Right renal cortex interstitium (tissue), 3 donors: ENCODE data around the gene COL23A1. TPM values are rescaled to one million over a fixed set of nuclear protein-coding genes. Genes with fewer than 3 reads are reported as not detected.

Experiments used
- DNase-seq, 3 donors: peaks; one replicate each; pipeline ENCODE4 v3.0.0-alpha.2; 2013; ENCODE audit warnings: low read depth in 3 of 3, low spot score in 2 of 3
- polyA plus RNA-seq, 3 donors: library from polyadenylated mRNA; unstranded; fragments of 120-200 nt; gene quantifications; one replicate each; pipeline ENCODE4 v1.2.1, GENCODE V29; 2013; ENCODE audit not compliant: insufficient read length in 3 of 3

Gene COL23A1
- polyA plus RNA-seq, 3 donors, result 4.8 to 5.2 (median 4.9) TPM

DNA sequence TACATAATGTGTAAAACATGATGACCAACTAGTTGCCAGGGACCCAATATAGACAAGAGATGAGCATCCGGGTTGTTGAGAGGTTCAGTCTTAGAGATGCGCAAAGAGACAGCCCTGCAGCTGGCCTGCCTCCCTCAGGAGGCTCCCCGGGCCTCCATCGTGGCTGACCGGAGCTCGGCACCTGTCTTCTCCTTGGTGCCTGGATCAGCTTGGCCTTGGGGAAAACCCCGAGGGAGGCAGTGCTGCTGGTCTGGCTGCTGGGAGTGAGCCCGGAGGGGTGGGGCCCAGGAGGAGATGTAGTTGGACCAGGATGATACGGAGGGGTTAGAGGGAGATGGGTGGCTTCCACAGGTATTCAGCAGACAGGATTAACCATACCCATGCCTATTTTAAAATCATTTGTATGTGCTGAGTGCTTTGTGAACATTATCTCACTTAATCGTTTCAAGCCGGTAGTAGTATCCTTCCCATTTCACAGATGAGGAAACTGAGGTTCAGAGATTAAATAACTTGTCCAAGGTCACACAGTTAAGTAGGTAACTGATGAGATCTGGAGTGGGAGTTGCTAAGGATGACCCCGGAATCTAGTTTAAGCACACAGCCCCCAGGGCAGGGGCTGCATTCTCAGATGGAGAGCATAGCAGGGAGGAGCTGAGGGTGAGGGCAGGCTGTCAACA, 173.8 kb downstream of the COL23A1 start:
- DNase-seq, result no peak

DNA sequence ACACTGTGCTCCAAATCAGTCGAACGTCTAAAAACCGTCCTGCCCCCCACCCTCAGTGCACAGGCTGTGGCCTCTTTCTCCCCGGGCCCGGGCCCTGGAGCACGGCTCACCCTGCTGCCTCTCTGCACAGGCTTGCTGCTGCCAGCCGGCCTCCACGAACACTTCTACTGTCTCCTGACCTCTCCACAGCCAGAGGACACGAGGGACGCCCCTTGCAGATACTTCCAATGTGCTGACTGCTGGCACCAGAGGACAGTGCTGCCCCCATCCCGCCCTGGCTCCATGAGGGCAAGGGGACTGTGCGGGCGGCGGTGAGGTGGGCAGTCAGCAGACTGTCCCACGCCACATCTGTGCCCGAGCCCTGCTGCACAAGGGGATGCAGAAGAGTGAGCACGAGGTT, 174.8 kb downstream of the COL23A1 start:
- DNase-seq, result no peak

DNA sequence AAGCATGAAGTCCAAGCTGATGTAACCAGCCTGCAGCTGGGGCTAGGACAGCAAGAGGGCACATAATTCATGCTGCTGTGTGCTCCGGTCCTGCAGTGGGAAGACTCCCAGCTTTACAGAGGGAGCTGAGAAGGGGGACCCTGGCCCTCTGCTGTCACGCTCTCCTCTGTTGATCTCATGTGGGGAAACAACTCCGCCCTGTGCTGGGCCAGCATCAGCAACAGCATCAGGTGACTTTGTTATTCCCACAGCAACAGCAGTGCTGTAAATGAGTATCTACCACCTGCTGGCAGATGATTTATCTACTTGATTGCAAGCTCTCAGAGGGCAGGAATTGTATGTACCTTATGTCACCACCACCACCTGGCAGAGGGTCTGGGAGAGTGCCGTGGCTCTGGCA, 176.2 kb downstream of the COL23A1 start:
- DNase-seq, result no peak

DNA sequence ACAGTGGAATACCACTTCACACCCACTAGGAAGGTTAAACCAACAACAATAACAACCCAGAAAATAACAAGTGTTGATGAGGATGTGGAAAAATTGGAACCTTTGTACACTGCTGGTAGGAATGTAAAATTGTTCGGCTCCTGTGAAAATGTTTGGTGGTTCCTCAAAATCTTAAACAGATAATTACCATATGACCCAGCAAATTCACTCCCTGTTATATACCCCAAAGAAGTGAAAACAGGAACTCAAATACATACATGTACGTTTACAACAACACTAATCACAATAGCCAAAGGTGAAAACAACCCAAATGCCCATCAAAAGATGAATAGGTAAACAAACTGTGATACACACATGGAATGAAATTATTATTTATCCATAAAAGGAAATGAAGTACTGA, 179.1 kb downstream of the COL23A1 start:
- DNase-seq, result no peak

DNA sequence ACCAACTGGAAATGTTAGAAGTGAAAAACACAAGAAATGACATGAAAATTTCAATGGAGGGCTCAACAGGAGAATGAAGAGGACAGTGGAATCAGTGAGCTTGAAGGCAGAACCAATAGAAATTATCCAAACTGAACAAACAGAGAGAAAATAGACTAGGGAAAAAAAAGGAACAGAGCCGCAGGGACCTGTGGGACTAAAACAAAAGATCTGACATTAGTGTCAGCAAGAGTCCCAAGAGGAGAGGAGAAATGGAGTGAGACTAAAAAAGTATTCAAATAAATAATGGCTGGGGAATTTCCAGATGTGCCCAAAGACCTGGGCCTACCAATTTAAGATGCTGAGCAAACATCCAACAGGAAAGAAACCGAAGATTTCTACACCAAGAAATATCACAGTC, 182.5 kb downstream of the COL23A1 start:
- DNase-seq, result no peak

DNA sequence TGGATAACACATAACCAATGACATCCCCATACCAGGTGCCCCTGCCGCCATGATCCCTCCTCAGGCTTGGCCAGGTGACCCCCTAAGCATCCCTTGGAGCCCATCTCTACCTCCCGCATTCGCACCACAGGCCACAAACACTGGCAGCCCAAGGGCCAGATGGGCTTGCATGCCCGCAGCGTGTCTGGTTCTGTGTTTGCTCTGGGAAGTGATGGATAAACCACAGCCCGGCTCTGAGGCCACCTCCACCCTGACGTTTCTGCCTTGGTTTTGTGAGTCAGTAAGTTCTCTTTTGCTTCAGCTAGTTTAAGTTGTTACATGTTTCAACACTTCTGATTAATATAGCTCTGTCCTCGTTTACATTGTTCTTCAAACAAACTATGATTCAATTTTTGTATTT, 185.2 kb downstream of the COL23A1 start:
- no peak for DNase-seq

DNA sequence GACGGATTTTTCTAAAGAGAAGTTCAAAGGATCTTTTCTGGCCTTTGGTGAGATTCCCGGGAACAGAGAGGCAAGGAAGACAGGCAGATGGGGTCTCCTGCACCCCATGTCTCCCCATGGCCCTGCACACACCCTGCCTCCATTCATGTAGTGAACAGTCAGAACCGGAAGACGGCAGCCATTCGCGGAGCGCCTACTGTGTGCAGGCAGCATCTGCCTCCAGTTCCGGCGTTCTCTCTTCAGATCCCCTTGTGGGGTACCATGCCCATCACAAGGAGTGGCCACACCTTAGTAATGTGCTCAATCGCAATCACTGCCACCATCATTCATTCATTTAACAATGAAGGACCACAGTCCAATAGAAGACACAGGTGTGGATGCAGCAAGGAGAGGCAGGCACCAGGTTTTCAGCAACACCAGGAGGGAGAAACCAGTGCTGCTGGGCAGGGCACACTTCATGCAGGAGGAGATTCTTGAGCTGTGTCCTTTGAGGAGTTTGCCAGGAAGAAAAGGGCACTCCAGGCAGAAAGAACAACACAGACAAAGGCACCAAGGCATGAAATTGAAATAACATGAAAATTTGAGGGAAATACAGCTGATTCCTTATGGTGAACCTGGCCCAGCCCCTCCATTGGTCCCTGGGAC, 186.1 kb downstream of the COL23A1 start:
- DNase-seq, result no peak

DNA sequence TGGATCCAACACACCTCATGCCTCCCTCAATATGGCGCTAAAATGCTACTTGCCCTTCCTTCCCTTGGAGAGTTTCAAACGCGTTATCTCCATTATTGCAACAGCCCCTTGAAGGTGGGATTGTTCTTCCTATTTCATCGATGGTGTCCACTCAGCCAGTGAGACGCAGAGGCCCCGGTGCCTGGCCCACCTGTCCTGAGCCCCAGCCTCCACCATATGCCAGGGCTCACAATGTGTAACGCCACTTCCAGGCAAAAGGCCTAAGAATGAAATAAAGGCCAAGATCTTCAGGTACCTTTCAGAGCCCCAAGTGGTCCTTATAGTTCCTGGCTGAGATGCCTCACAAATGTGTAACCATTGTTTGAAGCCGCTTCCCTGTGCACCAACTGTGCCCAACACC, 186.8 kb downstream of the COL23A1 start:
- no peak for DNase-seq

DNA sequence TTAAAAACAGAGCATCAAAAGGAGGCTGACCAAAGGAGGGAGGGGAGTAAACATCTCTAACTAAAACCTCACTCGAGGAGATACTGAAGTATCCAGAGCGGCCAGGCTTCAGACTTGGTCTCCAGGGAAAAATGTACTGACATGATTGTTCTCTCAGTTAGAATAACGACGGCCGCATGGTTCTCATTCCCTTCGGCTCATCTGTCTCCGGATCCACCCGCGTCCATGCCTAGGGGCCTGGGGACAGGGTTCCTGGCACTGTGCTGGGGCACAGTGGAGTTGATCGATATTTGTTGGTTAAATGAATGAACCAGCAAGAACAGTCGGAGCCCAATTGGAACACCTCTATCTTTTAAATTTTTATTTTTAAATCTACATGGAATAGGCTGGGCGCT, 190.5 kb downstream of the COL23A1 start:
- no peak for DNase-seq

DNA sequence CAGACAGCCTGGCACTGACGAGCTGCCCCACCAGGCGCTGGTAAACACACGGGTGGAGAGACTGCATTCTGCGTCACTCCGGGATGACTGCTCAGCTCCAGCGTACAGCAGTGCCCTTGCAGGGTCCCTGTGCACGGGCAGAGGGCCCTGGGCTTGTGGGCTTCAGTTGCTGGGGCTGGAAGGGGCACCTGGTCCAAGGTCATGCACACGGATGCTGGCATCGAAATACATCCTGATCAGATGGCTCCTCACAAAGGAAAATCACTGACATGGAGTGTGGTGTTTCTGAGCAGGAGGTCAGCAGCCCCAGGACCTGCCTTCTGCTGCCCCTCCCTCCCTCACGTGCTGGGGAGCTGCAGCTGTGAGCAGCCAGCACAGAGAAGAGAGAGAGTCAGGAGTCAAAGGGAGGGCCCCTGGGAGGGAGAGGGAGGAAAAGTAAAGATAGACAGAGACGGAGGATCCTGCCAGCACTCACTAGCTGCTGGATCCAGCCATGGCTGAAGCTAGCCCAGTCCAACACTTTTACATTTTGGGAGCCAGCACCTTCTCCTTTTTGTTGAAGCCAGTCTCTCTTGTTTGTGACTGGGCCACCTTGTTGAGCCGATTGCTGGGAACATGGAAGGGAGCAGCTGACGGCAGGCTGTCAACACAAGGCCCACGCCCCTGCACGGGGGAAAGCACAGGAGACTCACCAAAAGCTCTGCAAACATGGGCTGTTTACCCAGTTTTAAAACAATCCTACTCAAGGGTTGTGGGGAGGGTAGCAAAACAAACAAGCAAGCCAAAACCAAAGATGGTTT, 191.1 kb downstream of the COL23A1 start:
- no peak for DNase-seq

DNA sequence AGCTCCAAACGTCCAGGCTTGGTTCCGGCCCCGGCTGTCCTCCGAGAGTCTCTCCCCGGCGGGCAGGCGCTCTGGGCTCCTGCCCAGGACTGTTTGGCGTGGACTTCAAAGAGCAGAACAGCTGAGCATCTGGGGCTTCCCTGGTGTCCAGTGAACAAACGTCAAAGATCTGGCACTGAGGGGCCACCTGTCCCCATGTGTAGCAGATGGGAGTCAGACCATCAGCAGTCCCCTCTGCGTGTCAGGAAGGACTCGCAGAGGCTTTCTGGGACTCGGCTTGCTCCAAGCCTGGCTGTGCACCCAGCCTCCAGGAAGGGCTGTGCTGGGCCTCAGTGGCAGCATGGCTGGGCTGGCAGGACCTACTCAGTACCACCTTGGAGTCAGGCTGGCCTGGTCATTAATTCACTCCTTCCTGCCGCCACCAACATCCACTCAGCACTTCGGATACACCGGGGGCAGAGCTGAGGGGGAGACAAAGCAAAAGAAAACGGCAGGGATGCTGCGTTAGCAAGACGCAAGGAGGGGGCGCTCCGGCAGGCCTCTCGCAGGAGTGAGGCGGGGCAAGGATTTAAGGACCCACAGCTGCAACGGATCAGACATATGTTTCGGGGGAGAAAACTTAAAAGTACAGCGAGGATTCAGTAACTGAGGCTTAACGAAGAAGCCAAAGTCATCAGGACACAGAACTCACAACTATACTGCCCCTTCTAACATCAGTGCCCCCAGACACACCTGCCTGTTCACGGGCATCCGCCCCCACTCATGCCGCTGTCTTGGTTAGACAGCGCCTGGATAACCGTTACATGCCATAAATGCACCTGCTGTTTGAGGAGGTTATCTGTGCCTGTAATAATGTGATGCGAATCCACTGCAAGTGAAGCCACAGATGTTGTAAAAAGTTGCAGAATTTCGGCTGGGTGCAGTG, 193.1 kb downstream of the COL23A1 start:
- no peak for DNase-seq

DNA sequence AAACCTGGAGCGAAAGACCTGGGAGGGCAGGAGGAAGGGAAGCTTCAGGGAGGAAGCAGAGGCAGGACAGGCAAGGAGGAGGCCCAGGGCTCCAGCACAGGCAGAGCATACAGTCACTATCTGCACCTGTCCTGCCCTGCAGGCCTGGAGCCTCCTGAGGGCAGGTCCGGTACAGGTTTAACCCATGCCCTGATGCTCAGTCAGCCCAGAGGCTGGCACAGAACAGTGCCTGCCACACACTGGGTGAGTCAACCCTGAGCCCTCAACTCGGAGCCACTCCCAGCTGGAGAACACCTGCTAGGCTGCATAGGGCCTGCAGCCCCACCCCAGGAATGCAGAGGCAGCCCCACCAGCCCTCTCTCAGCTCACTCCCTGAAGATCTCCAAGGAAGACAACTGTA, 196.1 kb downstream of the COL23A1 start:
- DNase-seq, result no peak

DNA sequence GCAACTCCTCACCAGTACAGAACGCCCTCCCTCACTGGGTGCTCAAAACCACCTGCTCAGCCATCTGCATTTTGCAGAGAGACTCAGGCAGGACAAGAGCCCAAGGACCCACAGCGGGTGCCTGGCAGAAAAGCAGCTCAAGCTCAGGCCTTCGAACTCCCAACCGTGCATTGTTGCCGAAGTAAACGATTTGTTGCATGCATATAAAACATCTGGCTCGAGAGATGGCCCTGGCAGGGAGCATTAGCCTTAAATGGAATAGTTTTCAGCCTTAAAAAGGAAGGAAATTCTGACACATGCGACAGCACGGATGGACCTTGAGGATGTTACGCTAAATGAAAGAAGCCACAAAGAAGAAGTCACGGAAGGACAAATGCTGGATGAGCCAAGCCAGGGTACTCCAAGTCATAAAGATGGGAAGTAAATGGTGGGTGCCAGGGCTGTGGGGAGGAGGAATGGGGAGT, 197.2 kb downstream of the COL23A1 start:
- no peak for DNase-seq

DNA sequence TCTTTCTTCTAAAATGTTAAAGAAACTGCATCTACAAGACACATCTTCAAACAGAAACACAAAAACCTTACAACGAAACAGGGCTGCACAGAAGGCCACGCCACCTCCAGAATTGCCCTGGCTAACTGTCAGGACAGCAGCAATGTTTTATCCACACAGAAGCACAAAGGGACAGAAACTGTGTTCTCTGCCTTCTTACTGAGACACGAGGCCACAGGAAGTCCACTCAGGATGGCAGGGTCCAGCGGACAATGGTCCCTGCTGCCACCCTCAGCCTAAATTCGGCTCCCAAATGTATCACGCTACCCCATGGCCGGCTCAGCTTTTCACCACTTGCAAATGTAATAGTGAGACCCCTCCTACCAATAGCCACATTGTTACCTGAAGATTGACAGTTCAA, 197.8 kb downstream of the COL23A1 start:
- DNase-seq, result no peak

DNA sequence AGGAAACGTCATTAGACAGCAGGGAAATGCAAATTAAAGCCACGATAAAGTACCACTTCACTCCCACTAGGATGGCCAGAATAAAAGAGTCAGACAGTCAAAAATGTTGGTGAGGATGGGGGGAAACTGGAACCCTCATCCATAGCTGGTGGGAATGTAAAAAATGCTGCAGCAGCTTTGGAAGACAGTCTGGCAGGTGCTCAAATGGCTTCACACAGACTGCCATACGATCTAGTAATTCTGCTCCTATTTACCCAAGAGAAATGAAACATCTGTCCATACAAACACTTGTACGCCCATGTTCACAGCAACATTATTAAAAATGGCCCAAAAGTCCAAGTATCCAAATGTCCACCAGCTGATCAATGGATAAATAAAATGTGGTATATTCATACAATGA, 198.7 kb downstream of the COL23A1 start:
- DNase-seq, result no peak

DNA sequence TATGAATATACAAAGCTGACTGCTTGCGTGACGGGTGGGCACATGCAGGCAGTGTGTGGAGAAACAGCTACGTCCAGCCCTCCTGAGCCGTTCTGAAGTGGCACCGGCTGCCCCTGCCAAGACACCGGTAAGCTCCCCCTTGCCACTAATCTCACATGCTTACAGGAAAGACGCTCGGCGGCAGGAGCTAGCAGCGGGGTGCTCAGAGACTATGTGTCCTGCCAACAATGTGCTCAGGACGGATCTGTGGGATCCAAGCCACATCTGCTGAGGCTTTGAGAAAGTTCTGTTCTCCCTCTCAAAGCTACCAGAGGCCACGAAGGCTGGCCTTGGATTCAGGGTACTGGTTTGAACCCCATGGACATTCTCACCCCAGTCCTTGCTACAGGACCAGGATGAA, 200.4 kb downstream of the COL23A1 start:
- DNase-seq, result no peak

DNA sequence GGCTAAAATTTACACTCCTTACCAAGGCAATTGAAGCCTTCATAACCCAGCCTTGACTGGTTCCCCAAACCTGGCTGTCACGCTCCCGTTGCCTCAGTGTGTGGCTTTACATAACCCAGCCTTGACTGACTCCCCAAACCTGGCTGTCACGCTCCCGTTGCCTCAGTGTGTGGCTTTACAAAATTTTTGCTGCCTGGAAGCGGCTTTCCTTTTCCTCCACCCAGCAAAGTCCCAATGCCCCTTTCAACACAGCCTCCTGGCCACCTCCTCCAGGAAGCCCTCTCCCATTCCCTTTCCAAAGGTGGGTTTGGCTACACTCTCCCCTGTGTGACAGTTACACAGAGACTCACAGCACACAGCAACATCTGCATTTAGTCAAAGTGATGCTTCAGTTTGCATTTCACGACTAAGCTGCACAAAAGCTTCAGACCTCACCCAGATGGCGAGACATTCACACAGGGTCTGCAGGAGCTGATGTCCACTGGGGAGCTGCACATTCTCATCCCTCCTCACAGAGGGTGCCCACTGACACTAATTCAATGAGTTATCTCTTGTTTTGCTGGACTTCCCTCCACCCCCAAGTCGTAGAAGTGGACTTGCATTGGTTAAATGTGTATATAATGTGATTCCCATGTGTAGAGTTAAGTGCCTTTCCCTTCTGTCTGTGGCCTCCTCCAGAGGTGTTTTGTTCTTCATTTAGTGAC, 201.0 kb downstream of the COL23A1 start:
- DNase-seq, result no peak

DNA sequence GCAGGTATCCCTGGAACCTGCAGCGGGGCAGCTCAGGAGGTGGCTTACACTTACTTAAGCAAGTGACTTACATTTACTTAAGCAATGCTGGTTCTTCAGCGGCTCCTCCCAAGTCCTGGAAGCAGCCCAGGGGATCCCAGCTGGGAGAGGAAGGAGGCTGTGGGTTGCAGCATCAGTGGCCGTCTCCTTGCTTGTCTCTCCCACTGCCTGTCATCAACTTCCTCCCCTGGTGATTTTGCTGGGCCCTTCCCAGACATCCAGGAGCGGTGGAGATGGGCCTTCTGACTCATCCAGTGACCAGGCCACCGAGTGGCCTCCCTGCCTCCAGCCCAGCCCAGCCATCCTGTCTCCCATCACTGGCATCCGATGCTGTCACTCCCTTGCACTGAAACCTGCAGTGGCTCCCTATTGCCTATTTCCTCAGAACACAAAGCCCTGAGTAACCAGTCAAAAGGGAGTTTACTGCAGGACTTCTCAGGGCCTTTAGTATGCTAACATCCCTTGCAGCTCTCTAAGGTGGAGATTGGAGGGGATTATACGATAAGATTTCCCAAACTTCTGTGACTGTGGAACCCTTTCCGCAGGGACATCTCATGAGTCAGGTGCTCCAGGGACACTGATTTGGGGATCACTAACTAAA, 201.7 kb downstream of the COL23A1 start:
- no peak for DNase-seq

DNA sequence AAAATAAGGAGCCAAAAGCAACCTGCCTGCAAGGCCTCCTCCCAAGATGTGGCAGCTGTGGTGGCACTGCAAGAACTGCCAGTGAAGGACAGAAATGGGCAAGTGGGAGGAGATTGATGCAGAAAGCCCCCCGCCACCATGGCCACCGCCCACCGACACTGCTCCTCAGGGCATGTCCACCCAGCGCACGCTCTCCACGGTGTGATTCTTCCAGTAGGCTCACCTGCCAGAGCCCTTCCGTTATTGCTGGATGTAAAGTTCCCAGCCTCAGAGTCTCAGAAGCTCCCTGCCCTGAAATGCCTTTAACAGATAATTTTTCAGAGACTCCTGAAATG, 202.4 kb downstream of the COL23A1 start:
- no peak for DNase-seq
